Hepatocyte (in vitro differentiated cells): ENCODE data around the gene LRRC42.

Source experiments
- CTCF ChIP-seq: fragments of 200-600 bp; sonication (generic); IDR thresholded peaks from 2 replicates; pipeline ENCODE4 v1.5.1; 2016; ENCODE audit warnings: antibody characterized with exemption, mild to moderate bottlenecking; ENCODE audit not compliant: poor library complexity
- EZH2 ChIP-seq: fragments of 200-600 bp; sonication (generic); IDR thresholded peaks from 2 replicates; pipeline ENCODE4 v1.6.1; 2016; ENCODE audit warnings: antibody characterized with exemption, mild to moderate bottlenecking, borderline replicate concordance

- TF ChIP-seq CTCF (no peak), EZH2 (no peak)
Observed at GRCh38 chr1:53986458-53986857, 40.3 kb downstream of the LRRC42 start.
